GM21423 (cell line): ENCODE data around the gene DEPDC5.

ENCODE experiments used
- ATAC-seq: cut with Tn5 transposase; IDR thresholded peaks from one replicate; pipeline ENCODE4 v1.9.1; 2021; ENCODE audit warnings: mild to moderate bottlenecking, moderate library complexity; ENCODE audit not compliant: unreplicated experiment

DEPDC5 gene

GRCh38 chr22:31891366-31892079, 137.7 kb downstream of the DEPDC5 start:
- ATAC-seq, result no peak

- ATAC-seq, result no peak
Measured at GRCh38 chr22:31892080-31892433, 138.2 kb downstream of the DEPDC5 start.

GRCh38 chr22:31893460-31893859, 139.6 kb downstream of the DEPDC5 start:
- no peak for ATAC-seq

GRCh38 chr22:31895411-31896123, 141.7 kb downstream of the DEPDC5 start:
- ATAC-seq, result no peak

- no peak for ATAC-seq
Measured at GRCh38 chr22:31896472-31896871, 142.7 kb downstream of the DEPDC5 start.

GRCh38 chr22:31897842-31898805, 144.3 kb downstream of the DEPDC5 start:
- no peak for ATAC-seq

GRCh38 chr22:31898926-31899325, 145.1 kb downstream of the DEPDC5 start:
- ATAC-seq, result no peak

GRCh38 chr22:31899669-31900068, 145.8 kb downstream of the DEPDC5 start:
- no peak for ATAC-seq

GRCh38 chr22:31901388-31902137, 147.7 kb downstream of the DEPDC5 start:
- no peak for ATAC-seq

GRCh38 chr22:31904651-31905050, 150.8 kb downstream of the DEPDC5 start:
- ATAC-seq, result no peak

GRCh38 chr22:31905356-31905755, 151.5 kb downstream of the DEPDC5 start:
- ATAC-seq, result no peak

- no peak for ATAC-seq
Measured at GRCh38 chr22:31906086-31906485, 152.3 kb downstream of the DEPDC5 start.

- no peak for ATAC-seq
Measured at GRCh38 chr22:31906569-31906968, 152.8 kb downstream of the DEPDC5 start.

- ATAC-seq, result no peak
Measured at GRCh38 chr22:31909977-31910376, 156.2 kb downstream of the DEPDC5 start.

GRCh38 chr22:31911565-31912406, 158.0 kb downstream of the DEPDC5 start:
- no peak for ATAC-seq

- no peak for ATAC-seq
Measured at GRCh38 chr22:31912407-31912743, 158.6 kb downstream of the DEPDC5 start.

GRCh38 chr22:31915586-31915985, 161.8 kb downstream of the DEPDC5 start:
- no peak for ATAC-seq

- no peak for ATAC-seq
Measured at GRCh38 chr22:31917227-31917921, 163.6 kb downstream of the DEPDC5 start.

- ATAC-seq, result no peak
Measured at GRCh38 chr22:31919730-31920129, 165.9 kb downstream of the DEPDC5 start.
